Loucy (cell line): ENCODE measurements around the gene NXPH2.

ENCODE experiments used
- H2AFZ ChIP-seq: fragments of 200-600 bp; sonication (generic); 2 replicates; pipeline ENCODE4 v1.6.0; 2016; ENCODE audit warnings: antibody characterized with exemption, mild to moderate bottlenecking, low read length, moderate library complexity
- H3F3A ChIP-seq: fragments of 200-600 bp; 2 replicates; pipeline ENCODE4 v1.6.0; 2016; ENCODE audit warnings: antibody characterized with exemption, low read depth, mild to moderate bottlenecking
- H3K27me3 ChIP-seq: fragments of 200-600 bp; sonication (generic); 2 replicates; pipeline ENCODE4 v1.6.1; 2014; ENCODE audit warnings: low read length, mild to moderate bottlenecking; ENCODE audit not compliant: insufficient read depth, poor library complexity, severe bottlenecking
- H3K36me3 ChIP-seq: fragments of 200-600 bp; sonication (generic); 2 replicates; pipeline ENCODE4 v1.6.1; 2016; ENCODE audit warnings: low read length; ENCODE audit not compliant: insufficient read depth
- H3K4me1 ChIP-seq: fragments of 200-600 bp; sonication (generic); 2 replicates; pipeline ENCODE4 v1.5.1; 2014; ENCODE audit warnings: low read length, mild to moderate bottlenecking; ENCODE audit not compliant: insufficient read depth, poor library complexity, severe bottlenecking
- H3K4me2 ChIP-seq: fragments of 200-600 bp; sonication (generic); 2 replicates; pipeline ENCODE4 v1.6.0; 2014; ENCODE audit warnings: antibody characterized with exemption, low read length, low read depth, mild to moderate bottlenecking; ENCODE audit not compliant: poor library complexity, severe bottlenecking
- H3K4me3 ChIP-seq: fragments of 200-600 bp; sonication (generic); 2 replicates; pipeline ENCODE4 v1.5.1; 2014; ENCODE audit warnings: low read length, mild to moderate bottlenecking, mixed read lengths; ENCODE audit not compliant: poor library complexity, severe bottlenecking
- H3K79me2 ChIP-seq: fragments of 200-600 bp; sonication (generic); 2 replicates; pipeline ENCODE4 v1.6.1; 2014; ENCODE audit warnings: low read length; ENCODE audit not compliant: insufficient read depth
- H3K9ac ChIP-seq: fragments of 200-600 bp; sonication (generic); 2 replicates; pipeline ENCODE4 v1.6.0; 2014; ENCODE audit warnings: mild to moderate bottlenecking, low read depth, low read length, moderate library complexity; ENCODE audit not compliant: poor library complexity, severe bottlenecking
- H3K9me2 ChIP-seq: fragments of 200-600 bp; sonication (generic); replicated peaks from 2 replicates; pipeline ENCODE4 v1.6.1; 2016; ENCODE audit warnings: low read depth, low read length, mixed read lengths
- H3K9me3 ChIP-seq: fragments of 200-600 bp; sonication (generic); 2 replicates; pipeline ENCODE4 v1.6.1; 2014; ENCODE audit warnings: mild to moderate bottlenecking, antibody characterized with exemption, low read length, low read depth; ENCODE audit not compliant: insufficient read depth
- H4K20me1 ChIP-seq: fragments of 200-600 bp; sonication (generic); 2 replicates; pipeline ENCODE4 v1.6.0; 2014; ENCODE audit warnings: antibody characterized with exemption, low read length, mild to moderate bottlenecking; ENCODE audit not compliant: insufficient read depth, poor library complexity, severe bottlenecking
- EZH2phosphoT487 ChIP-seq: fragments of 200-600 bp; IDR thresholded peaks from 2 replicates; pipeline ENCODE4 v1.6.1; 2018; ENCODE audit warnings: antibody characterized with exemption, mild to moderate bottlenecking, moderate library complexity, borderline replicate concordance
- TF ChIP-seq, protein P1 (sequence below): fragments of 200-600 bp; sonication (generic); conservative IDR thresholded peaks from 2 replicates; pipeline ENCODE4 v1.5.1; 2014; ENCODE audit warnings: mild to moderate bottlenecking, antibody characterized with exemption, low read length

Gene NXPH2

GRCh38 chr2:138779781-138780445 is at the start of gene NXPH2:
Gene NXPH2, minus strand, starts transcription at chr2:138780390. Its CDS starts 149 bp downstream, at chr2:138780241.
- H3K27me3 ChIP-seq = no peaks in the 10 kb centered on the region

DNA sequence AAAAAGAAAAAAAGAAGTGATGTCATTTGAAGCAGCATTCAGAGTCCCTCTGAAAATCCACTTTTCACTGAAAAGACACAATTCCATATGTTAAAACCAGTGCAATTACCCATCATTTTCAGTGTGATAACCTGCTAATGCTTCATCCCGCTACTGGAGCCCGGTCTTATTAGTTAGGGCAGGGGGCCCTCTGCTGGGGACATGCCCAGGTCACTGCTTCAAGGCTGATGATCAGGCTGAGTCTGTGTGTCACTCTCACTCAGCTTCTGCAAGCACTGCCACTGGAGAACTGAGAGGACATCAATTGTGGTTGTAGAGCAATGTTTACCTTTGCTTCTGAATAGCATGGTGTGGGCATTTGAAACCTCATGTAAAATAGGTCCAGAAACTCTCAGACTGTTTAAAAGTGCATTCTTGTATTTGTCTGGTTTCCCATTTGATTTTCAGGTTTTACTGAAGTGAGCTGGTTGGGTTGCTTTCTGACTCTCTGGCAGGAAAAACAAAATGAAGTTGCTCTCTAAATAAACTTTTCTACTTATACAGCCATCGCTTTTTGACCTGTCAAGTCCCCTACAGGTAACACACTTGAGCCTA is 49.2 kb upstream of the NXPH2 start:
- no peaks in the 10 kb centered on the region for H4K20me1 ChIP-seq
- H3K4me3 ChIP-seq = no peak overlapping the region
- H2AFZ ChIP-seq = no peak overlapping the region
- no peaks in the 10 kb centered on the region for H3F3A ChIP-seq
- H3K27me3 ChIP-seq = no peaks in the 10 kb centered on the region
- no peak overlapping the region for H3K9ac ChIP-seq
- H3K36me3 ChIP-seq = no peaks in the 10 kb centered on the region
- H3K4me1 ChIP-seq = no peaks in the 10 kb centered on the region
- H3K9me2 ChIP-seq = no peaks in the 10 kb centered on the region
- no peaks in the 10 kb centered on the region for H3K79me2 ChIP-seq
- no peaks in the 10 kb centered on the region for H3K9me3 ChIP-seq
- TF ChIP-seq EZH2phosphoT487 = no peak
- TF ChIP-seq, protein P1, sequence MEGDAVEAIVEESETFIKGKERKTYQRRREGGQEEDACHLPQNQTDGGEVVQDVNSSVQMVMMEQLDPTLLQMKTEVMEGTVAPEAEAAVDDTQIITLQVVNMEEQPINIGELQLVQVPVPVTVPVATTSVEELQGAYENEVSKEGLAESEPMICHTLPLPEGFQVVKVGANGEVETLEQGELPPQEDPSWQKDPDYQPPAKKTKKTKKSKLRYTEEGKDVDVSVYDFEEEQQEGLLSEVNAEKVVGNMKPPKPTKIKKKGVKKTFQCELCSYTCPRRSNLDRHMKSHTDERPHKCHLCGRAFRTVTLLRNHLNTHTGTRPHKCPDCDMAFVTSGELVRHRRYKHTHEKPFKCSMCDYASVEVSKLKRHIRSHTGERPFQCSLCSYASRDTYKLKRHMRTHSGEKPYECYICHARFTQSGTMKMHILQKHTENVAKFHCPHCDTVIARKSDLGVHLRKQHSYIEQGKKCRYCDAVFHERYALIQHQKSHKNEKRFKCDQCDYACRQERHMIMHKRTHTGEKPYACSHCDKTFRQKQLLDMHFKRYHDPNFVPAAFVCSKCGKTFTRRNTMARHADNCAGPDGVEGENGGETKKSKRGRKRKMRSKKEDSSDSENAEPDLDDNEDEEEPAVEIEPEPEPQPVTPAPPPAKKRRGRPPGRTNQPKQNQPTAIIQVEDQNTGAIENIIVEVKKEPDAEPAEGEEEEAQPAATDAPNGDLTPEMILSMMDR = peak; percentile 69
- H3K4me2 ChIP-seq = no peak overlapping the region

More at GRCh38 chr2:138779781-138780445, at the start of gene NXPH2:
- TF ChIP-seq, protein P1 = no peak
- no peak for TF ChIP-seq EZH2phosphoT487
- H3K4me3 ChIP-seq = no peak within 1 kb of the TSS
- H3K79me2 ChIP-seq = no peaks in the 10 kb centered on the region
- no peaks in the 10 kb centered on the region for H3K9me3 ChIP-seq
- H3K4me1 ChIP-seq = no peaks in the 10 kb centered on the region
- no peaks in the 10 kb centered on the region for H3K36me3 ChIP-seq
- no peaks in the 10 kb centered on the region for H3F3A ChIP-seq
- no peaks in the 10 kb centered on the region for H4K20me1 ChIP-seq
- no peak within 1 kb of the TSS for H3K4me2 ChIP-seq
- H2AFZ ChIP-seq = no peak within 1 kb of the TSS
- H3K9ac ChIP-seq = no peak within 1 kb of the TSS
- no peaks in the 10 kb centered on the region for H3K9me2 ChIP-seq

DNA sequence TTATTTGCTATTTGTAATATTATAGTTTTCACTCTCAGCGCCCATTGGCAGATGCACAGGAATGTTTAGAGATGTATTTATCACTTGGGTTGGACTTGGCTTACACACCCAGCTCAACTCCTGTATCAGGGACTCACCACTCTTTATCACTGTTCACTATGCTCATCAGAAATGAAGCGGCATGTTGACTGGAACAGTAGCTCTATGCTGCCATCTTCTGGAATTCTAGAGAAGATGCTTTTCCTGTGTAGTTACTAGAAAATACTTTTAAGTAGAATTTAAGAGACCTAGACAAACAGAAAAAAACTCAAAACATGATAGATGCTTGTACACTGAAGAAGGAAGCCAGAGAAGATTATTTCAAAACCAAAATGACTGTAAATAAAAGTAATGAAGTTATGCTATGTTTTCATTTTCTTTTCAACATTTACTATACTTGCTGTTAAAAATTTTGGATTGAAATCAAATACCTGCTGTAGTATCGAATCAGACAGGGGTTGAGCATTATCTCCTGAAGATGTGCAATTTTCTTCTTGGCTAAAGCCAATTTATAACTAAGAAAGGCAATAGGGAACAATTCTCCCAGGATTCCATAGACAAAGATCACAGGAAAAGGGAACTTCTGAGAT is 47.4 kb upstream of the NXPH2 start:
- no peak for TF ChIP-seq EZH2phosphoT487
- TF ChIP-seq, protein P1 = peak; percentile 76
- H3K9me2 ChIP-seq = no peaks in the 10 kb centered on the region
- no peaks in the 10 kb centered on the region for H3K36me3 ChIP-seq
- H3K9me3 ChIP-seq = no peaks in the 10 kb centered on the region
- no peaks in the 10 kb centered on the region for H3K27me3 ChIP-seq
- no peak overlapping the region for H3K4me2 ChIP-seq
- H3K4me3 ChIP-seq = no peak overlapping the region
- H3K79me2 ChIP-seq = no peaks in the 10 kb centered on the region
- no peak overlapping the region for H2AFZ ChIP-seq
- H3F3A ChIP-seq = no peaks in the 10 kb centered on the region
- H3K4me1 ChIP-seq = no peaks in the 10 kb centered on the region
- H3K9ac ChIP-seq = no peak overlapping the region
- H4K20me1 ChIP-seq = no peaks in the 10 kb centered on the region
